NCI-H526 treated with DMSO at 0.1 percent for 48 hours (cell line): ENCODE results near the gene SNX25.
"Not testable (repeated sequence)": the region's sequence is repeated elsewhere in the genome, so short reads cannot be mapped to it uniquely, and the experiment has no call there.

Experiments
- DNase-seq: peaks from one replicate; lab custom pipeline; 2025; lab: John Stamatoyannopoulos, UW

Gene SNX25

GRCh38 chr4:185235119-185235842, 25.9 kb downstream of the SNX25 start:
- no peak for DNase-seq

- no peak for DNase-seq
Measured at GRCh38 chr4:185235843-185236503, 26.6 kb downstream of the SNX25 start.

GRCh38 chr4:185237175-185237574, 27.8 kb downstream of the SNX25 start:
- DNase-seq = no peak

GRCh38 chr4:185238215-185238681, 28.9 kb downstream of the SNX25 start:
- DNase-seq = no peak

- DNase-seq = no peak
Measured at GRCh38 chr4:185238750-185239149, 29.4 kb downstream of the SNX25 start.

GRCh38 chr4:185240486-185240885, 31.1 kb downstream of the SNX25 start:
- DNase-seq = not testable (repeated sequence)

- DNase-seq = no peak
Measured at GRCh38 chr4:185242749-185243533, 33.5 kb downstream of the SNX25 start.

GRCh38 chr4:185243879-185244278, 34.5 kb downstream of the SNX25 start:
- no peak for DNase-seq

GRCh38 chr4:185244763-185245162, 35.4 kb downstream of the SNX25 start:
- DNase-seq = no peak

- DNase-seq = no peak
Measured at GRCh38 chr4:185246453-185246852, 37.1 kb downstream of the SNX25 start.

- no peak for DNase-seq
Measured at GRCh38 chr4:185247151-185247550, 37.8 kb downstream of the SNX25 start.

GRCh38 chr4:185248393-185249039, 39.1 kb downstream of the SNX25 start:
- no peak for DNase-seq

GRCh38 chr4:185249105-185249504, 39.7 kb downstream of the SNX25 start:
- DNase-seq = no peak

GRCh38 chr4:185254434-185254833, 45.0 kb downstream of the SNX25 start:
- DNase-seq = no peak

GRCh38 chr4:185255868-185256267, 46.5 kb downstream of the SNX25 start:
- no peak for DNase-seq

- DNase-seq = no peak
Measured at GRCh38 chr4:185256446-185256845, 47.0 kb downstream of the SNX25 start.

GRCh38 chr4:185257086-185257485, 47.7 kb downstream of the SNX25 start:
- DNase-seq = no peak

- DNase-seq = no peak
Measured at GRCh38 chr4:185257694-185258093, 48.3 kb downstream of the SNX25 start.

GRCh38 chr4:185258741-185259140, 49.3 kb downstream of the SNX25 start:
- DNase-seq = not testable (repeated sequence)

GRCh38 chr4:185259719-185260118, 50.3 kb downstream of the SNX25 start:
- no peak for DNase-seq

- no peak for DNase-seq
Measured at GRCh38 chr4:185261946-185262345, 52.5 kb downstream of the SNX25 start.

GRCh38 chr4:185263419-185263818, 54.0 kb downstream of the SNX25 start:
- DNase-seq = no peak
